NCI-H446 (cell line): ENCODE results near the gene KCNJ6.

Source experiments
- DNase-seq, 2 experiments: peaks; one replicate each; lab custom pipeline; 2025; lab: John Stamatoyannopoulos, UW

Gene KCNJ6

GRCh38 chr21:37817242-37817641, 99.0 kb downstream of the KCNJ6 start:
- DNase-seq = no peak

GRCh38 chr21:37815893-37816292, 100.4 kb downstream of the KCNJ6 start:
- DNase-seq = no peak

GRCh38 chr21:37811711-37812110, 104.5 kb downstream of the KCNJ6 start:
- no peak for DNase-seq

GRCh38 chr21:37808261-37808660, 108.0 kb downstream of the KCNJ6 start:
- no peak for DNase-seq

GRCh38 chr21:37805266-37805665, 111.0 kb downstream of the KCNJ6 start:
- DNase-seq = no peak

GRCh38 chr21:37804001-37804400, 112.3 kb downstream of the KCNJ6 start:
- no peak for DNase-seq

- no peak for DNase-seq
Observed at GRCh38 chr21:37803101-37803651, 113.1 kb downstream of the KCNJ6 start.

- peak in 1 of 2 experiments; percentile 33 for DNase-seq
Observed at GRCh38 chr21:37800456-37801061, 115.7 kb downstream of the KCNJ6 start.

- DNase-seq = no peak
Observed at GRCh38 chr21:37800057-37800455, 116.2 kb downstream of the KCNJ6 start.

GRCh38 chr21:37799211-37800056, 116.8 kb downstream of the KCNJ6 start:
- no peak for DNase-seq

- DNase-seq = no peak
Observed at GRCh38 chr21:37797403-37797802, 118.9 kb downstream of the KCNJ6 start.

- no peak for DNase-seq
Observed at GRCh38 chr21:37796011-37796410, 120.2 kb downstream of the KCNJ6 start.

GRCh38 chr21:37793660-37794059, 122.6 kb downstream of the KCNJ6 start:
- DNase-seq = no peak

- DNase-seq = no peak
Observed at GRCh38 chr21:37792046-37792445, 124.2 kb downstream of the KCNJ6 start.

- DNase-seq = no peak
Observed at GRCh38 chr21:37790905-37791304, 125.4 kb downstream of the KCNJ6 start.

GRCh38 chr21:37788503-37788902, 127.8 kb downstream of the KCNJ6 start:
- no peak for DNase-seq

GRCh38 chr21:37787456-37787855, 128.8 kb downstream of the KCNJ6 start:
- no peak for DNase-seq

- DNase-seq = no peak
Observed at GRCh38 chr21:37784591-37785318, 131.5 kb downstream of the KCNJ6 start.

GRCh38 chr21:37783016-37783415, 133.2 kb downstream of the KCNJ6 start:
- DNase-seq = no peak

- no peak for DNase-seq
Observed at GRCh38 chr21:37780991-37781983, 135.0 kb downstream of the KCNJ6 start.

- DNase-seq = no peak
Observed at GRCh38 chr21:37771181-37771580, 145.1 kb downstream of the KCNJ6 start.
